H1 (cell line): ENCODE data around the gene LIN37.

Experiments used
- BCL11A ChIP-seq, 2 experiments: IDR thresholded peaks; one replicate each; pipeline ENCODE4 v1.6.1; 2011; ENCODE audit warnings: low read depth in 2 of 2, low read length in 2 of 2, mild to moderate bottlenecking in 2 of 2
- CHD7 ChIP-seq: fragments of 300-600 bp; sonication (generic); IDR thresholded peaks from 2 replicates; pipeline ENCODE4 v1.7.1; 2012; ENCODE audit warnings: low read length, moderate library complexity, mild to moderate bottlenecking, inconsistent platforms; ENCODE audit not compliant: insufficient replicate concordance
- CTCF ChIP-seq, 3 experiments: IDR thresholded peaks; 1 replicate in 2 of 3; 2 replicates in 1 of 3; pipeline versions ENCODE4 v1.5.1 to v1.6.1; 2011; ENCODE audit warnings: low read length in 3 of 3, mild to moderate bottlenecking in 3 of 3, inconsistent platforms in 2 of 3, low read depth in 1 of 3, moderate library complexity in 1 of 3; ENCODE audit not compliant: insufficient read depth in 1 of 3; ENCODE audit errors: control extremely low read depth in 1 of 3
- POLR2AphosphoS5 ChIP-seq: IDR thresholded peaks from 2 replicates; pipeline ENCODE4 v1.6.1; 2011; ENCODE audit warnings: low read depth, low read length

- TF ChIP-seq CTCF (IDR thresholded peaks at IDR 0.05; ENCODE audit: control extremely low read depth in 1 of 3, insufficient read depth in 1 of 3, low read depth in 1 of 3, low read length in 3 of 3) = no peak
- no peak for TF ChIP-seq BCL11A (IDR thresholded peaks at IDR 0.05; ENCODE audit: low read depth in 2 of 2, low read length in 2 of 2)
- no peak for TF ChIP-seq POLR2AphosphoS5
- no peak for TF ChIP-seq CHD7
These were observed 40.0 kb upstream of the LIN37 start for GRCh38 chr19:35708391-35708790.
